ENCODE results near the gene MAST4.

DNA sequence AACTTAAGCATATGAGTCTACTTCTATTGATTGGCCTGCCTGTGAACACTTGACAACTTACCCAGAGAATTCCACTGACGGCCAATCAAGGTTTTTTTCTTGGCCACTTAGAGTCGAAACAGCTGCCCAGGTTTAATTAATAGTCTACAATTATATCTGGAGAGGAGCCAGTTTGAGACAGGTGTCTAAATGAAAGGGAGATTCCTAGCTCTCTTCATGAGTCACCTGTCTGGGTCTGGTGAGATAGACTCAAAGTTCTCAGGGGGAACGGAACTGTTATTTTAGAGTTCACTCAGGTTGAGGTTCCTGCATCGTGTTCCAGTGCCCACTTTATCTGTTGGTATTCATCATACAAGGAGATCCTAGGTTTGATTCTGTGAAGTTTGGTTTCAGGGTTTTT lies 489.4 kb downstream of the MAST4 start:
- TF ChIP-seq, protein P1, sequence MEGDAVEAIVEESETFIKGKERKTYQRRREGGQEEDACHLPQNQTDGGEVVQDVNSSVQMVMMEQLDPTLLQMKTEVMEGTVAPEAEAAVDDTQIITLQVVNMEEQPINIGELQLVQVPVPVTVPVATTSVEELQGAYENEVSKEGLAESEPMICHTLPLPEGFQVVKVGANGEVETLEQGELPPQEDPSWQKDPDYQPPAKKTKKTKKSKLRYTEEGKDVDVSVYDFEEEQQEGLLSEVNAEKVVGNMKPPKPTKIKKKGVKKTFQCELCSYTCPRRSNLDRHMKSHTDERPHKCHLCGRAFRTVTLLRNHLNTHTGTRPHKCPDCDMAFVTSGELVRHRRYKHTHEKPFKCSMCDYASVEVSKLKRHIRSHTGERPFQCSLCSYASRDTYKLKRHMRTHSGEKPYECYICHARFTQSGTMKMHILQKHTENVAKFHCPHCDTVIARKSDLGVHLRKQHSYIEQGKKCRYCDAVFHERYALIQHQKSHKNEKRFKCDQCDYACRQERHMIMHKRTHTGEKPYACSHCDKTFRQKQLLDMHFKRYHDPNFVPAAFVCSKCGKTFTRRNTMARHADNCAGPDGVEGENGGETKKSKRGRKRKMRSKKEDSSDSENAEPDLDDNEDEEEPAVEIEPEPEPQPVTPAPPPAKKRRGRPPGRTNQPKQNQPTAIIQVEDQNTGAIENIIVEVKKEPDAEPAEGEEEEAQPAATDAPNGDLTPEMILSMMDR (IDR thresholded peaks at IDR 0.05; ENCODE audit: low read length) = no peak
- no peak for TF ChIP-seq EZH2phosphoT487 (IDR thresholded peaks at IDR 0.05; ENCODE audit: low read length)

Data from MM.1S (cell line).